H1 (cell line): Measurements from ENCODE around the gene DELE1. TPM values are rescaled to one million over a fixed set of nuclear protein-coding genes. Genes with fewer than 3 reads are reported as not detected.

ENCODE experiments used
- CTCF ChIA-PET: fragments of 300-600 bp; sonication (Branson Sonifier 250); formaldehyde crosslinking; loops from one replicate; lab custom pipeline; 2021; ENCODE audit not compliant: partially characterized antibody; lab: Charles Lee
- POLR2A ChIA-PET: fragments of 300-600 bp; sonication (Branson Sonifier 250); formaldehyde crosslinking; loops from one replicate; lab custom pipeline; 2021; ENCODE audit warnings: inconsistent platforms; ENCODE audit not compliant: partially characterized antibody; lab: Charles Lee
- DNase-seq, 2 experiments: peaks; one replicate each; pipeline versions ENCODE4 v3.0.0 to v3.0.0-alpha.2; 2010 to 2022; ENCODE audit warnings: low spot score in 2 of 2, low read depth in 1 of 2, mixed read lengths in 1 of 2
- FAIRE-seq: peaks from 2 replicates; lab custom pipeline; 2011; peaks lifted over from hg19 to GRCh38; lab: Jason Lieb, UNC
- H2AFZ ChIP-seq: 2 replicates; pipeline ENCODE4 v1.8.1; 2012; ENCODE audit warnings: low read length, inconsistent platforms
- H2AK5ac ChIP-seq: 2 replicates; pipeline ENCODE4 v1.6.1; 2013; ENCODE audit warnings: low read depth, low read length
- H2BK120ac ChIP-seq: replicated peaks from 2 replicates; pipeline ENCODE3; 2013; ENCODE audit warnings: low read depth, low read length, inconsistent platforms
- H2BK12ac ChIP-seq: 2 replicates; pipeline ENCODE4 v1.6.1; 2013; ENCODE audit warnings: low read depth, low read length
- H2BK15ac ChIP-seq: 2 replicates; pipeline ENCODE4 v1.6.1; 2013; ENCODE audit warnings: low read length
- H2BK20ac ChIP-seq: 2 replicates; pipeline ENCODE4 v1.6.1; 2013; ENCODE audit warnings: low read length
- H2BK5ac ChIP-seq: 2 replicates; pipeline ENCODE4 v1.6.1; 2013; ENCODE audit warnings: low read depth, low read length
- H3K14ac ChIP-seq: 2 replicates; pipeline ENCODE4 v1.6.1; 2013; ENCODE audit warnings: inconsistent platforms; ENCODE audit not compliant: insufficient read length
- H3K18ac ChIP-seq: 2 replicates; pipeline ENCODE4 v1.6.1; 2013; ENCODE audit warnings: low read length; ENCODE audit errors: extremely low read depth
- H3K23ac ChIP-seq: 2 replicates; pipeline ENCODE4 v1.6.1; 2013; ENCODE audit warnings: inconsistent platforms; ENCODE audit not compliant: insufficient read length
- H3K23me2 ChIP-seq: 2 replicates; pipeline ENCODE4 v1.6.1; 2013; ENCODE audit warnings: low read depth, low read length
- H3K27ac ChIP-seq: 2 replicates; pipeline ENCODE4 v1.6.1; 2011; ENCODE audit warnings: low read depth, low read length, inconsistent platforms
- H3K27me3 ChIP-seq, 4 experiments: replicated peaks in 1 of 4; 1 replicate in 1 of 4; 2 replicates in 3 of 4; pipeline versions ENCODE4 v1.6.1 to v1.8.1; 2011 to 2013; ENCODE audit warnings: low read length in 3 of 4, mild to moderate bottlenecking in 3 of 4, inconsistent platforms in 2 of 4, mixed read lengths in 2 of 4, moderate library complexity in 1 of 4; ENCODE audit not compliant: control insufficient read depth in 3 of 4, insufficient read depth in 3 of 4; ENCODE audit errors: extremely low read depth in 1 of 4
- H3K36me3 ChIP-seq, 4 experiments: 2 replicates each; pipeline versions ENCODE4 v1.6.1 to v1.8.1; 2011 to 2013; ENCODE audit warnings: mild to moderate bottlenecking in 4 of 4, low read length in 3 of 4, moderate library complexity in 2 of 4, control low read depth in 1 of 4, inconsistent platforms in 1 of 4; ENCODE audit not compliant: insufficient read depth in 4 of 4, control insufficient read depth in 2 of 4
- H3K4ac ChIP-seq: replicated peaks from 2 replicates; pipeline ENCODE3; 2013; ENCODE audit warnings: low read length, low read depth, mixed read lengths, inconsistent platforms; ENCODE audit not compliant: insufficient read length
- H3K4me1 ChIP-seq, 4 experiments: replicated peaks in 1 of 4; 1 replicate in 1 of 4; 2 replicates in 3 of 4; pipeline versions ENCODE4 v1.6.1 to v1.8.1; 2011 to 2013; ENCODE audit warnings: low read length in 3 of 4, inconsistent platforms in 2 of 4, mixed read lengths in 1 of 4; ENCODE audit not compliant: insufficient read depth in 4 of 4, control insufficient read depth in 3 of 4
- H3K4me2 ChIP-seq, 2 experiments: 2 replicates each; pipeline versions ENCODE4 v1.6.1 to v1.8.1; 2011 to 2013; ENCODE audit warnings: low read depth in 2 of 2, low read length in 2 of 2, control low read depth in 1 of 2, inconsistent platforms in 1 of 2, mild to moderate bottlenecking in 1 of 2; ENCODE audit not compliant: insufficient read depth in 1 of 2
- H3K4me3 ChIP-seq, 4 experiments: fragments of 200-600, 300-600 bp in 1 of 4; sonication (generic), shearing (Covaris generic), sonication (Bioruptor Twin) in 1 of 4; 2 replicates each; pipeline versions ENCODE4 v1.5.1 to v1.8.1; 2011 to 2016; ENCODE audit warnings: low read length in 4 of 4, low read depth in 3 of 4, control low read depth in 2 of 4, inconsistent platforms in 2 of 4, mild to moderate bottlenecking in 2 of 4, mixed read lengths in 1 of 4, moderate library complexity in 1 of 4; ENCODE audit not compliant: insufficient read depth in 2 of 4; ENCODE audit errors: extremely low read depth in 1 of 4
- H3K56ac ChIP-seq: replicated peaks from 2 replicates; pipeline ENCODE3; 2013; ENCODE audit warnings: low read depth, mild to moderate bottlenecking, mixed read lengths, low read length, inconsistent platforms; ENCODE audit not compliant: insufficient read length
- H3K79me1 ChIP-seq: 2 replicates; pipeline ENCODE4 v1.6.1; 2013; ENCODE audit warnings: low read depth, low read length, control low read depth
- H3K79me2 ChIP-seq, 2 experiments: 2 replicates each; pipeline versions ENCODE4 v1.6.1 to v1.8.1; 2012 to 2013; ENCODE audit warnings: low read length in 2 of 2, mild to moderate bottlenecking in 2 of 2, inconsistent platforms in 1 of 2; ENCODE audit not compliant: insufficient read depth in 2 of 2, control insufficient read depth in 1 of 2
- H3K9ac ChIP-seq, 4 experiments: replicated peaks in 1 of 4; 1 replicate in 1 of 4; 2 replicates in 3 of 4; pipeline versions ENCODE4 v1.6.1 to v1.8.1; 2011 to 2013; ENCODE audit warnings: low read depth in 3 of 4, low read length in 3 of 4, control low read depth in 2 of 4, mild to moderate bottlenecking in 2 of 4, moderate library complexity in 2 of 4, inconsistent platforms in 1 of 4; ENCODE audit errors: extremely low read depth in 1 of 4
- H3K9me3 ChIP-seq, 2 experiments: 2 replicates each; pipeline versions ENCODE4 v1.6.1 to v1.8.1; 2012 to 2013; ENCODE audit warnings: mild to moderate bottlenecking in 2 of 2, moderate library complexity in 2 of 2, control low read depth in 1 of 2, inconsistent platforms in 1 of 2, low read depth in 1 of 2, low read length in 1 of 2, mixed read lengths in 1 of 2; ENCODE audit not compliant: insufficient read depth in 2 of 2
- H4K20me1 ChIP-seq, 2 experiments: replicated peaks in 1 of 2; 2 replicates each; pipeline versions ENCODE3 to v1.8.1; 2011 to 2013; ENCODE audit warnings: inconsistent platforms in 2 of 2, low read length in 2 of 2, mild to moderate bottlenecking in 1 of 2; ENCODE audit not compliant: insufficient read depth in 2 of 2, control insufficient read depth in 1 of 2
- H4K5ac ChIP-seq: 2 replicates; pipeline ENCODE4 v1.6.1; 2013; ENCODE audit warnings: low read length, low read depth, mixed read lengths, inconsistent platforms; ENCODE audit not compliant: insufficient read length
- H4K8ac ChIP-seq: 2 replicates; pipeline ENCODE4 v1.8.0; 2013; ENCODE audit warnings: mild to moderate bottlenecking, moderate library complexity, low read length, inconsistent platforms; ENCODE audit not compliant: insufficient read depth; ENCODE audit errors: extremely low read depth
- H4K91ac ChIP-seq: replicated peaks from 2 replicates; pipeline ENCODE3; 2013; ENCODE audit warnings: low read length, mixed read lengths, inconsistent platforms; ENCODE audit not compliant: insufficient read length
- CHD1 ChIP-seq: IDR thresholded peaks from 2 replicates; pipeline ENCODE4 v1.6.1; 2012; ENCODE audit warnings: low read depth, low read length, improper control_type of control experiment
- CREB1 ChIP-seq: IDR thresholded peaks from 2 replicates; pipeline ENCODE4 v1.6.1; 2012; ENCODE audit warnings: inconsistent platforms
- EZH2 ChIP-seq: fragments of 200-600 bp; sonication (generic); IDR thresholded peaks from 2 replicates; pipeline ENCODE4 v1.7.1; 2012; ENCODE audit warnings: low read depth, mild to moderate bottlenecking, moderate library complexity, low read length, inconsistent platforms; ENCODE audit not compliant: severe bottlenecking
- HDAC2 ChIP-seq, 2 experiments: fragments of 300-600 bp in 1 of 2; sonication (generic) in 1 of 2; IDR thresholded peaks; 2 replicates each; pipeline ENCODE4 v1.6.1; 2011 to 2012; ENCODE audit warnings: low read depth in 2 of 2, low read length in 2 of 2, mild to moderate bottlenecking in 2 of 2, moderate library complexity in 2 of 2, borderline replicate concordance in 1 of 2, inconsistent platforms in 1 of 2
- SP4 ChIP-seq: IDR thresholded peaks from 2 replicates; pipeline ENCODE4 v1.6.1; 2012; ENCODE audit warnings: low read length, inconsistent platforms
- TAF1 ChIP-seq: IDR thresholded peaks from 2 replicates; pipeline ENCODE4 v1.6.1; 2011; ENCODE audit warnings: mild to moderate bottlenecking, low read depth, low read length
- YY1 ChIP-seq: IDR thresholded peaks from 2 replicates; pipeline ENCODE4 v1.6.1; 2011; ENCODE audit warnings: low read depth, mild to moderate bottlenecking, low read length
- WGBS, 2 experiments: shearing (Covaris generic) in 1 of 2; methylation state at CpG; one replicate each; pipeline versions ENCODE4 v1.1.6 to v1.1.7; 2013 to 2015; ENCODE audit warnings: low lambda C conversion rate in 2 of 2, mixed read lengths in 2 of 2, inconsistent platforms in 1 of 2, low coverage in 1 of 2, missing lambda C conversion rate in 1 of 2; ENCODE audit not compliant: insufficient replicate concordance in 2 of 2, insufficient coverage in 1 of 2, insufficient read length in 1 of 2; ENCODE audit errors: extremely low coverage in 1 of 2, missing lambda C conversion rate in 1 of 2; 5-methylcytosine and 5-hydroxymethylcytosine counted together
- polyA plus RNA-seq, 7 experiments: library from polyadenylated mRNA; depleted of rRNA in 3 of 7; stranded (reverse) in 5 of 7; unstranded in 2 of 7; fragments of >200 nt in 5 of 7; fragments of 200-250 nt in 2 of 7; gene quantifications; 1 replicate in 5 of 7; 2 replicates in 1 of 7; 4 replicates in 1 of 7; pipeline versions ENCODE4 v1.2.1 to v1.2.3, GENCODE V29; 2011 to 2013; ENCODE audit warnings: missing spikeins in 2 of 7, mixed read lengths in 2 of 7
- total RNA-seq: library from RNA; stranded (reverse); fragmentation: NEBNext Ultra II Directional; extraction: Animal tissue kit (Norgen Biotek cat#: 25700); gene quantifications from 2 replicates; pipeline ENCODE4 v1.2.1, GENCODE V29; 2021
- TF ChIP-seq, protein P1 (sequence below): IDR thresholded peaks from 2 replicates; pipeline ENCODE4 v1.6.1; 2012; ENCODE audit warnings: low read length, inconsistent platforms

The DELE1 gene
- total and polyA plus RNA-seq, 2 of the 8 experiments (the other 6 are each of a cell fraction or from before 2014, with no cell fraction given): 61.4 to 114 TPM

DNA sequence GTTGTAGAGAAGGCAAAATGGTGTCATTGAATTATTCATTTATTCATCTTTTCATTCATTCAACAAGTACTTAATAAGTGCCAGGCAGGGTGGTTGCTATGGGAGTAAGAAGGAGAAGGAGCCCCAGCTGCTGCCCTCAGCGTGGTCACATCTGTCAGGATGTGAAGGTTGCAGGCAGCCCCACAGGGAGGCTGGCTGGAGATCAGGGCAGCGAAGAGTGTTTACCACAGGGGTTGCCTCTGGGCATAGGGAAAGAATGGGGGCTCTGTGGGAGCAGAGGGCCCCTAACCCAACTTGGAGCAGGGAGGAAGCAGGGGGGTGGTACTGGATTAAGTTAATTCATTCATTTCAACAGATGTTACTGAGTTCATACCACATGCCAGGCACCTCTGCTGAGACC lies 28.3 kb downstream of the DELE1 start:
- Histone ChIP-seq H4K5ac (no peak overlapping the region), H3K4me1 (peaks cover 0 to 3% (median under 1%) of the 10 kb centered on the region in 4 experiments; a peak in 3 of 7 replicates), H3K18ac (no peak overlapping the region), H3K9ac (no peak overlapping the region), H3K4me2 (no peak overlapping the region), H2BK12ac (no peak overlapping the region), H4K20me1 (no peaks in the 10 kb centered on the region), H3K79me1 (no peaks in the 10 kb centered on the region), H3K23ac (no peak overlapping the region), H3K9me3 (no peaks in the 10 kb centered on the region), H2AK5ac (no peak overlapping the region), H2BK5ac (no peak overlapping the region), H2AFZ (no peak overlapping the region), H3K27ac (no peak overlapping the region), H3K36me3 (no peaks in the 10 kb centered on the region), H3K23me2 (no peaks in the 10 kb centered on the region), H2BK15ac (no peak overlapping the region), H3K27me3 (no peaks in the 10 kb centered on the region; a peak in 1 of 7 replicates), H3K4me3 (no peak overlapping the region), H4K8ac (no peak overlapping the region), H3K14ac (no peak overlapping the region), H2BK20ac (no peak overlapping the region), H3K4ac (no peak overlapping the region), H3K56ac (no peak overlapping the region), H2BK120ac (no peak overlapping the region), H3K79me2 (no peaks in the 10 kb centered on the region), H4K91ac (no peak overlapping the region)
- FAIRE-seq: no peak
- 91% methylated on average over 2 of the region's 2 CpGs; no CpG with 5 or more reads in 1 of the 2 experiments for WGBS, 2 experiments
- ChIA-PET CTCF (interaction anchor here (0.8 to 13.3 kb wide), 19 partner anchors 9 to 469 kb away, joined by 3 to 324 read pairs (median 5); partner anchors contain the start of genes DELE1, PCDH1 and RNF14), POLR2A (interaction anchor here (0.9 kb wide), 1 partner anchor 10 kb away, joined by 3 read pairs; no protein-coding TSS in a partner anchor)
- no peak for TF ChIP-seq EZH2
- no peak for TF ChIP-seq HDAC2 (IDR thresholded peaks at IDR 0.05; ENCODE audit: borderline replicate concordance in 1 of 2, low read depth in 2 of 2, low read length in 2 of 2)
- TF ChIP-seq TAF1: no peak
- TF ChIP-seq, protein P1, sequence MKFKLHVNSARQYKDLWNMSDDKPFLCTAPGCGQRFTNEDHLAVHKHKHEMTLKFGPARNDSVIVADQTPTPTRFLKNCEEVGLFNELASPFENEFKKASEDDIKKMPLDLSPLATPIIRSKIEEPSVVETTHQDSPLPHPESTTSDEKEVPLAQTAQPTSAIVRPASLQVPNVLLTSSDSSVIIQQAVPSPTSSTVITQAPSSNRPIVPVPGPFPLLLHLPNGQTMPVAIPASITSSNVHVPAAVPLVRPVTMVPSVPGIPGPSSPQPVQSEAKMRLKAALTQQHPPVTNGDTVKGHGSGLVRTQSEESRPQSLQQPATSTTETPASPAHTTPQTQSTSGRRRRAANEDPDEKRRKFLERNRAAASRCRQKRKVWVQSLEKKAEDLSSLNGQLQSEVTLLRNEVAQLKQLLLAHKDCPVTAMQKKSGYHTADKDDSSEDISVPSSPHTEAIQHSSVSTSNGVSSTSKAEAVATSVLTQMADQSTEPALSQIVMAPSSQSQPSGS: no peak
- no peak for TF ChIP-seq YY1
- no peak for TF ChIP-seq CREB1
- TF ChIP-seq CHD1: no peak
- TF ChIP-seq SP4: no peak
- DNase-seq: no peak
